HEK293T (cell line): ENCODE measurements around the gene MYBBP1A.

Source experiments
- ARNT ChIP-seq: fragments of 450-650 bp; IDR thresholded peaks from 2 replicates; pipeline ENCODE4 v1.6.1; 2017; ENCODE audit warnings: mild to moderate bottlenecking
- CTBP1 ChIP-seq: fragments of 450-650 bp; IDR thresholded peaks from 2 replicates; pipeline ENCODE4 v1.6.1; 2016; ENCODE audit warnings: borderline replicate concordance
- FOXK2 ChIP-seq: fragments of 450-650 bp; IDR thresholded peaks from 2 replicates; pipeline ENCODE4 v1.6.1; 2016; ENCODE audit warnings: mild to moderate bottlenecking
- FOXM1 ChIP-seq: fragments of 450-650 bp; IDR thresholded peaks from 2 replicates; pipeline ENCODE4 v1.6.1; 2017; ENCODE audit warnings: mild to moderate bottlenecking, borderline replicate concordance
- LEF1 ChIP-seq: fragments of 450-650 bp; IDR thresholded peaks from 2 replicates; pipeline ENCODE4 v1.6.1; 2017; ENCODE audit warnings: mild to moderate bottlenecking, borderline replicate concordance
- NFRKB ChIP-seq: fragments of 450-650 bp; IDR thresholded peaks from 2 replicates; pipeline ENCODE4 v1.6.1; 2016; ENCODE audit warnings: mild to moderate bottlenecking, moderate library complexity
- PKNOX1 ChIP-seq: fragments of 450-650 bp; IDR thresholded peaks from 2 replicates; pipeline ENCODE4 v1.6.1; 2016
- SUZ12 ChIP-seq: fragments of 450-650 bp; IDR thresholded peaks from 2 replicates; pipeline ENCODE4 v1.6.1; 2016; ENCODE audit warnings: mild to moderate bottlenecking
- TARDBP ChIP-seq: fragments of 450-650 bp; IDR thresholded peaks from 2 replicates; pipeline ENCODE4 v1.6.1; 2016
- ZNF384 ChIP-seq: fragments of 450-650 bp; IDR thresholded peaks from 2 replicates; pipeline ENCODE4 v1.6.1; 2016

GRCh38 chr17:4506892-4507291 is 48.3 kb downstream of the MYBBP1A start:
- TF ChIP-seq LEF1 = no peak
- no peak for TF ChIP-seq PKNOX1
- TF ChIP-seq FOXM1 = no peak
- TF ChIP-seq ARNT = no peak
- TF ChIP-seq ZNF384 = no peak
- TF ChIP-seq NFRKB = no peak
- TF ChIP-seq CTBP1 = no peak
- TF ChIP-seq TARDBP = no peak
- TF ChIP-seq SUZ12 = no peak
- TF ChIP-seq FOXK2 = no peak
